ENCODE data around the gene PRRC2C.

DNA sequence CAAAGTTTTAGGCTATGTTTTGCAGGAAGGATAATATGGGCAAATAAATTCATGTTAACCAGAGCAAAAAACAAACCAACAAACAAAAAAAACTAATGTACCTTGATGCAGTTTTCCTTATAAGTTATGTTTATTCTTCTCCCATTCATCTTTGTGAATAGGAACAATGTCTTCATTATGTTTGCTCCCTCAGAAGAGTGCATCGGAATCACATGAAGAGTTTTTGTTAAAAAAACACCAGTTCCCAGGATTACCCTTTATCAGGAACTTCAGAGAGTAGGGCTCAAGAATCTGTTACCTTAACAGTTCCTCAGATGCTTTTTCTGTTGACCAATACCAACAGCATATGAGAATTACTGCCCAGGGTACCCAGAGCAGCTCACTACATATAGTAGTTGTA lies 14.6 kb upstream of the PRRC2C start:
- TF ChIP-seq, protein P1, sequence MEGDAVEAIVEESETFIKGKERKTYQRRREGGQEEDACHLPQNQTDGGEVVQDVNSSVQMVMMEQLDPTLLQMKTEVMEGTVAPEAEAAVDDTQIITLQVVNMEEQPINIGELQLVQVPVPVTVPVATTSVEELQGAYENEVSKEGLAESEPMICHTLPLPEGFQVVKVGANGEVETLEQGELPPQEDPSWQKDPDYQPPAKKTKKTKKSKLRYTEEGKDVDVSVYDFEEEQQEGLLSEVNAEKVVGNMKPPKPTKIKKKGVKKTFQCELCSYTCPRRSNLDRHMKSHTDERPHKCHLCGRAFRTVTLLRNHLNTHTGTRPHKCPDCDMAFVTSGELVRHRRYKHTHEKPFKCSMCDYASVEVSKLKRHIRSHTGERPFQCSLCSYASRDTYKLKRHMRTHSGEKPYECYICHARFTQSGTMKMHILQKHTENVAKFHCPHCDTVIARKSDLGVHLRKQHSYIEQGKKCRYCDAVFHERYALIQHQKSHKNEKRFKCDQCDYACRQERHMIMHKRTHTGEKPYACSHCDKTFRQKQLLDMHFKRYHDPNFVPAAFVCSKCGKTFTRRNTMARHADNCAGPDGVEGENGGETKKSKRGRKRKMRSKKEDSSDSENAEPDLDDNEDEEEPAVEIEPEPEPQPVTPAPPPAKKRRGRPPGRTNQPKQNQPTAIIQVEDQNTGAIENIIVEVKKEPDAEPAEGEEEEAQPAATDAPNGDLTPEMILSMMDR (IDR thresholded peaks at IDR 0.05) = no peak
- TF ChIP-seq POLR2A (IDR thresholded peaks at IDR 0.05) = no peak

All from thyroid gland (tissue), 4 donors.